ENCODE data around the gene ETFRF1. TPM values are rescaled to one million over a fixed set of nuclear protein-coding genes. Genes with fewer than 3 reads are reported as not detected.

ETFRF1 gene
- total RNA-seq, 2 experiments from 2014 or later: 8.9 to 9.7 TPM

GRCh38 chr12:25250744-25251730 is 56.0 kb downstream of the ETFRF1 start, which contains the start of gene KRAS:
KRAS (minus strand) TSS chr12:25250929.
- Mint-ChIP-seq H3K36me3 (ENCODE audit: low read depth) (peaks cover 19% of the 10 kb centered on the region), H3K27ac (peak within 1 kb of the TSS; percentile 92), H3K9me3 (ENCODE audit: insufficient read depth) (no peaks in the 10 kb centered on the region), H3K4me3 (peak within 1 kb of the TSS; percentile 88), H3K27me3 (ENCODE audit: low read depth) (peaks cover 2% of the 10 kb centered on the region), H3K4me1 (ENCODE audit: low read depth) (peaks cover 23% of the 10 kb centered on the region)
- POLR2A ChIA-PET: interaction anchor here (0.6 to 1.5 kb wide), 17 partner anchors 10 to 128 kb away, joined by 3 to 14 read pairs (median 3); partner anchors contain the start of genes DNAI7 and ETFRF1
- CTCF ChIA-PET: interaction anchor here (1.0 to 2.7 kb wide), 5 partner anchors 10 to 133 kb away, joined by 3 to 13 read pairs (median 6); no protein-coding TSS in a partner anchor
- peak; percentile 87 for ATAC-seq
- peak; percentile 94 for DNase-seq

- H3K27me3 Mint-ChIP-seq (ENCODE audit: low read depth): peaks cover 2% of the 10 kb centered on the region
- ChIA-PET CTCF (interaction anchor here (1.2 to 2.7 kb wide), 3 partner anchors 10 to 132 kb away, joined by 3 to 13 read pairs (median 11); no protein-coding TSS in a partner anchor), POLR2A (interaction anchor here (1.1 to 1.5 kb wide), 6 partner anchors 10 to 114 kb away, joined by 3 to 14 read pairs (median 3); no protein-coding TSS in a partner anchor)
- peaks cover 17% of the 10 kb centered on the region for H3K36me3 Mint-ChIP-seq (ENCODE audit: low read depth)
- no peak overlapping the region for H3K27ac Mint-ChIP-seq
- ATAC-seq (no peak), DNase-seq (no peak)
- H3K4me1 Mint-ChIP-seq (ENCODE audit: low read depth): peaks cover 23% of the 10 kb centered on the region
- no peaks in the 10 kb centered on the region for H3K9me3 Mint-ChIP-seq (ENCODE audit: insufficient read depth)
- peak overlapping the region; percentile 85 for H3K4me3 Mint-ChIP-seq
Measured at GRCh38 chr12:25251769-25252168, 56.7 kb downstream of the ETFRF1 start.

DNA sequence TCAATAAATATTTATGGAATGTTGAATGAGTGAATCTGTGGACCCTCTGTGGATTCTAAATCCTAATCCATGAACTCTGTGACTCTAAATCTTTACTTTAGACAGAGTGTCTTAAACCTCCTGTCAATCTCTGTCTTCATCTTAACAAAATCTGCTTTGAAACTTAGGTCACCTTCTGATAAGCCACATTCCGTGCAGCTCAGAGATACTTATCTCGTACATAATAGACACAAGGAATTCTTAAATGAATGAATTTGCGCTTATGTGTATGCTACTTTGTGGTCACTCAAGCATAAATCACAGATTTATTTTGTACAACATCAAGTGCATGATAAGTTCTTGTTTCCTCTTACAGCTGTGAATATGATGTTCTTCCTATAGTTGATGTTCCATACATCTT is 57.9 kb downstream of the ETFRF1 start:
- DNase-seq: no peak
- Mint-ChIP-seq H3K27me3 (ENCODE audit: low read depth) (peaks cover 2% of the 10 kb centered on the region), H3K36me3 (ENCODE audit: low read depth) (peaks cover 10% of the 10 kb centered on the region), H3K4me1 (ENCODE audit: low read depth) (peaks cover 18% of the 10 kb centered on the region), H3K27ac (no peak overlapping the region), H3K4me3 (no peak overlapping the region), H3K9me3 (ENCODE audit: insufficient read depth) (no peaks in the 10 kb centered on the region)
- POLR2A ChIA-PET: no interaction called here
- ATAC-seq: no peak
- CTCF ChIA-PET: interaction anchor here (1.2 to 2.7 kb wide), 3 partner anchors 10 to 131 kb away, joined by 3 to 13 read pairs (median 11); no protein-coding TSS in a partner anchor

- ChIA-PET POLR2A (interaction anchor here (0.5 kb wide), 1 partner anchor 19 kb away, joined by 3 read pairs; no protein-coding TSS in a partner anchor), CTCF (interaction anchor here (1.2 to 3.4 kb wide), 3 partner anchors 10 to 12 kb away, joined by 3 to 17 read pairs (median 11); no protein-coding TSS in a partner anchor)
- Mint-ChIP-seq H3K36me3 (ENCODE audit: low read depth) (peaks cover 6% of the 10 kb centered on the region), H3K27ac (no peak overlapping the region), H3K4me3 (no peak overlapping the region), H3K4me1 (ENCODE audit: low read depth) (peaks cover 18% of the 10 kb centered on the region), H3K9me3 (ENCODE audit: insufficient read depth) (no peaks in the 10 kb centered on the region), H3K27me3 (ENCODE audit: low read depth) (peaks cover 2% of the 10 kb centered on the region)
- no peak for DNase-seq
- no peak for ATAC-seq
Measured at GRCh38 chr12:25253371-25254068, 58.5 kb downstream of the ETFRF1 start.

- peaks cover 18% of the 10 kb centered on the region for H3K4me1 Mint-ChIP-seq (ENCODE audit: low read depth)
- DNase-seq: no peak
- H3K4me3 Mint-ChIP-seq: no peak overlapping the region
- peaks cover 5% of the 10 kb centered on the region for H3K36me3 Mint-ChIP-seq (ENCODE audit: low read depth)
- peaks cover 2% of the 10 kb centered on the region for H3K27me3 Mint-ChIP-seq (ENCODE audit: low read depth)
- H3K27ac Mint-ChIP-seq: no peak overlapping the region
- CTCF ChIA-PET: interaction anchor here (3.4 kb wide), 1 partner anchor 13 kb away, joined by 17 read pairs; no protein-coding TSS in a partner anchor
- no peaks in the 10 kb centered on the region for H3K9me3 Mint-ChIP-seq (ENCODE audit: insufficient read depth)
- POLR2A ChIA-PET: interaction anchor here (0.5 kb wide), 1 partner anchor 18 kb away, joined by 3 read pairs; no protein-coding TSS in a partner anchor
- ATAC-seq: no peak
Measured at GRCh38 chr12:25254271-25254880, 59.3 kb downstream of the ETFRF1 start.

Other genes starting within 250 kb of the ETFRF1 start
- gene BCAT1, start 246.1 kb upstream of the ETFRF1 start, total RNA-seq: 10 to 100 TPM; 19.7 to 24.1 TPM
- under 1 TPM in 1 of 2 experiments, not detected in 1; 0.16 TPM for gene DNAI7, start 77 bp upstream of the ETFRF1 start, total RNA-seq
- gene KRAS, start 55.7 kb downstream of the ETFRF1 start, total RNA-seq: 10 to 100 TPM; 33.4 to 37.6 TPM